MM.1S (cell line): Measurements from ENCODE around the gene THSD7B.

Source experiments
- DNase-seq: peaks from one replicate; pipeline ENCODE4 v3.0.0-alpha.2; 2015
- H2AFZ ChIP-seq: fragments of 300-600 bp; sonication (generic); 2 replicates; pipeline ENCODE4 v1.6.0; 2016; ENCODE audit warnings: antibody characterized with exemption, low read length
- H3F3A ChIP-seq: fragments of 300-600 bp; sonication (generic); 2 replicates; pipeline ENCODE4 v1.6.1; 2016; ENCODE audit warnings: mild to moderate bottlenecking, antibody characterized with exemption, low read length, moderate library complexity, mixed read lengths; ENCODE audit not compliant: insufficient read depth
- H3K27ac ChIP-seq: fragments of 300-600 bp; sonication (generic); 2 replicates; pipeline ENCODE4 v1.5.1; 2016; ENCODE audit warnings: mild to moderate bottlenecking, low read length
- H3K27me3 ChIP-seq: fragments of 300-600 bp; sonication (generic); replicated peaks from 2 replicates; pipeline ENCODE4 v1.6.0; 2016; ENCODE audit warnings: low read length; ENCODE audit not compliant: insufficient read depth
- H3K36me3 ChIP-seq: fragments of 300-600 bp; sonication (generic); replicated peaks from 2 replicates; pipeline ENCODE4 v1.6.1; 2016; ENCODE audit warnings: mild to moderate bottlenecking, low read length, mixed read lengths; ENCODE audit not compliant: insufficient read depth
- H3K4me1 ChIP-seq: fragments of 300-600 bp; sonication (generic); 2 replicates; pipeline ENCODE4 v1.6.1; 2016; ENCODE audit warnings: low read length, mixed read lengths
- H3K4me2 ChIP-seq: fragments of 300-600 bp; sonication (generic); 2 replicates; pipeline ENCODE4 v1.6.0; 2016; ENCODE audit warnings: low read depth, low read length
- H3K4me3 ChIP-seq: fragments of 300-600 bp; sonication (generic); 2 replicates; pipeline ENCODE4 v1.5.1; 2016; ENCODE audit warnings: low read length, mixed read lengths
- H3K79me2 ChIP-seq: fragments of 300-600 bp; sonication (generic); 2 replicates; pipeline ENCODE4 v1.6.1; 2016; ENCODE audit warnings: mixed run types, low read length, mixed read lengths
- H3K9ac ChIP-seq: fragments of 300-600 bp; sonication (generic); 2 replicates; pipeline ENCODE4 v1.6.1; 2016; ENCODE audit warnings: low read length, mixed read lengths
- H3K9me2 ChIP-seq: fragments of 300-600 bp; sonication (generic); replicated peaks from 2 replicates; pipeline ENCODE4 v1.6.1; 2016; ENCODE audit warnings: mild to moderate bottlenecking, low read length, mixed read lengths; ENCODE audit not compliant: insufficient read depth
- H3K9me3 ChIP-seq: fragments of 300-600 bp; sonication (generic); replicated peaks from 2 replicates; pipeline ENCODE4 v1.6.1; 2016; ENCODE audit warnings: mild to moderate bottlenecking, low read length, mixed read lengths; ENCODE audit not compliant: insufficient read depth
- H4K20me1 ChIP-seq: fragments of 300-600 bp; sonication (generic); 2 replicates; pipeline ENCODE4 v1.6.1; 2016; ENCODE audit warnings: mild to moderate bottlenecking, low read length, moderate library complexity, mixed read lengths; ENCODE audit not compliant: insufficient read depth
- EZH2 ChIP-seq: fragments of 300-600 bp; sonication (generic); optimal IDR thresholded peaks from 2 replicates; pipeline ENCODE3; 2017; ENCODE audit warnings: low read depth, mild to moderate bottlenecking, antibody characterized with exemption, low read length, mixed read lengths
- EZH2phosphoT487 ChIP-seq: fragments of 300-600 bp; sonication (generic); IDR thresholded peaks from 2 replicates; pipeline ENCODE4 v1.6.1; 2018; ENCODE audit warnings: antibody characterized with exemption, low read length
- TF ChIP-seq, protein P1 (sequence below): fragments of 300-600 bp; sonication (generic); IDR thresholded peaks from 2 replicates; pipeline ENCODE4 v1.5.1; 2016; ENCODE audit warnings: antibody characterized with exemption, low read length, mixed read lengths

Gene THSD7B

DNA sequence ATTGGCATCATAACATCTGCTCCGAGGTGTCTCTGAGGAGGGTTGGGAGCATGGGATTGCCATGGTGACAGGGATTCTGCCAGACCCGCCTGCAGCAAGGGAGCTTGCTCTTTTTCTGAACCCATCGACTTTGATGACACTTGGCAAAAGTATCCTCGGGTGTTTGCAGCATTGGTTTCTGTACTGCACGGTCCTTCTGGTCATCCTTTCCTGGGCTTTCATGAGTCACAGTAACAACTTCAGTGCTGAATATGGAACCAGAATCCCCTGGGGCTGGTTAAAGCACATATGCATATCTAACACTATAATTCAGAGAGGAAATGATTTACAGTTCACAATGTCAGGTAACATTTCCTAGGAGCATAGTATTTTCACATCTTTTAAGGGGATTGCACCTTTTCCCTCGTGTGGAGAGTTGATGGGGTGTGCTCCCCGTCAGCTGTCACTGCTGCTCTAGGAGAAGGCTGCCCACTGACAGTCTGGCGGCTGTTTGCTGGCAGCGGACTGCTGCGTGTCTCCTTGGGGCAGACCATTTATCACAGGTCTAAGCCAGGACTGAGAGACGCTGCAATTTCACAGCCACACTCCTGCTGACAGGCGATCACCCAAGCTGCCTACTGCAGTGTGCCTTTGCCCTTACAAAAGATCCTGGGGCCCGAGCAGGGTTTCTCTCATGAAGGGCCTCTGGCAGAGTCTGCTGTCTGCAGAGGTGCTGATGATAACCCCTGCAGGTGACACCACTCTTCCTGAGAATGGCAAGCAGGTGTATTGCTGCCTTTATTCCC lies 425.3 kb downstream of the THSD7B start:
- Histone ChIP-seq H3K36me3 (no peaks in the 10 kb centered on the region), H4K20me1 (no peaks in the 10 kb centered on the region), H3K9me2 (no peaks in the 10 kb centered on the region), H3F3A (no peaks in the 10 kb centered on the region), H3K9ac (no peak overlapping the region), H3K9me3 (no peaks in the 10 kb centered on the region), H3K27ac (no peak overlapping the region), H3K4me3 (no peak overlapping the region), H3K79me2 (no peaks in the 10 kb centered on the region), H2AFZ (no peak overlapping the region), H3K4me1 (no peaks in the 10 kb centered on the region), H3K27me3 (no peaks in the 10 kb centered on the region), H3K4me2 (no peak overlapping the region)
- DNase-seq, result no peak
- TF ChIP-seq EZH2phosphoT487 (no peak), EZH2 (no peak)
- TF ChIP-seq, protein P1, sequence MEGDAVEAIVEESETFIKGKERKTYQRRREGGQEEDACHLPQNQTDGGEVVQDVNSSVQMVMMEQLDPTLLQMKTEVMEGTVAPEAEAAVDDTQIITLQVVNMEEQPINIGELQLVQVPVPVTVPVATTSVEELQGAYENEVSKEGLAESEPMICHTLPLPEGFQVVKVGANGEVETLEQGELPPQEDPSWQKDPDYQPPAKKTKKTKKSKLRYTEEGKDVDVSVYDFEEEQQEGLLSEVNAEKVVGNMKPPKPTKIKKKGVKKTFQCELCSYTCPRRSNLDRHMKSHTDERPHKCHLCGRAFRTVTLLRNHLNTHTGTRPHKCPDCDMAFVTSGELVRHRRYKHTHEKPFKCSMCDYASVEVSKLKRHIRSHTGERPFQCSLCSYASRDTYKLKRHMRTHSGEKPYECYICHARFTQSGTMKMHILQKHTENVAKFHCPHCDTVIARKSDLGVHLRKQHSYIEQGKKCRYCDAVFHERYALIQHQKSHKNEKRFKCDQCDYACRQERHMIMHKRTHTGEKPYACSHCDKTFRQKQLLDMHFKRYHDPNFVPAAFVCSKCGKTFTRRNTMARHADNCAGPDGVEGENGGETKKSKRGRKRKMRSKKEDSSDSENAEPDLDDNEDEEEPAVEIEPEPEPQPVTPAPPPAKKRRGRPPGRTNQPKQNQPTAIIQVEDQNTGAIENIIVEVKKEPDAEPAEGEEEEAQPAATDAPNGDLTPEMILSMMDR, result no peak

DNA sequence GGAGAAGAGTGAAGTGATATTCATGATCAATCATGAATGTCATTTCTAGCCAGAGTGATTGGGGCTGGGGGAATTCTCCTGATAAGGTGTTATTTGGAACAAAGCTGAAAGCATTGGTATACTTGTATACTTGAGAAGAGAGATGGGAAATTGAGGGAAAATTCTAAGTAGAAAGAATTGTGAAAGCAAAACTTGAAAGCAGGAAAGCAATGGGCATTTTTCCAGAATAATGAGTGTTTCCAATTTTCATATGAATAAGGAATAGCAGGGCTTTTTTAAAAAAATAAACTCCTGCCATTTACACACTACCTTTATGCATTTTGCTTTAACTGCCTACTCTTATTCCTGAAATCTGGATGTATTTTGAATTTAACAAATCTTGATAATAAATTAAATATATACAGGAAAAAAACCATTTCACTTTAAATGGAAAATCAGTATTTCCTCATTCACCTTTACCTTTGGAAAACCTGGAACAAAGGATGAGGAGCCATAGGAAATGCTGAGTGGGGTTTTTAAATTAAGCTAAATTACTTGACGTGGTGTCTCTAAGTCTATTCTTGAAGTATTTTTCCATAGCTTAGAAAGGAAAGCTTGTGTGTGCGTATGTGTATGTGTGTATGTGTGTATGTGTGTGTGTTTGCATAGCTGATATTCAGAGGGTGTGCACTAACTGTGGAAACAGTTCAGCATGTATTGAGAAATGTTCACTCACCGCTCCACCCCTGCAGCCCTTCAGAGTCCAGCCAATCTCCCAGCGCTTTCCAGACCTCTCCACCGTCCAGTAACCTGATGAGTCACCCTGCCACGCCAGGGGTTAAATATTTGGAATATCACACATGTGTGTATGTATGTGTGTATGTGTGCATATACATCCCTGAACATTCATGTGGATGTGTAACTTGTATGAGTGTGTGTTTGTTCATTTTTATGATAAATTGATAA lies 427.3 kb downstream of the THSD7B start:
- Histone ChIP-seq H3F3A (no peaks in the 10 kb centered on the region), H4K20me1 (no peaks in the 10 kb centered on the region), H3K79me2 (no peaks in the 10 kb centered on the region), H3K9me2 (no peaks in the 10 kb centered on the region), H3K4me3 (no peak overlapping the region), H2AFZ (no peak overlapping the region), H3K27ac (no peak overlapping the region), H3K27me3 (no peaks in the 10 kb centered on the region), H3K4me1 (no peaks in the 10 kb centered on the region), H3K4me2 (no peak overlapping the region), H3K9me3 (no peaks in the 10 kb centered on the region), H3K9ac (no peak overlapping the region), H3K36me3 (no peaks in the 10 kb centered on the region)
- TF ChIP-seq EZH2phosphoT487 (no peak), EZH2 (no peak)
- TF ChIP-seq, protein P1, result no peak
- DNase-seq, result no peak

DNA sequence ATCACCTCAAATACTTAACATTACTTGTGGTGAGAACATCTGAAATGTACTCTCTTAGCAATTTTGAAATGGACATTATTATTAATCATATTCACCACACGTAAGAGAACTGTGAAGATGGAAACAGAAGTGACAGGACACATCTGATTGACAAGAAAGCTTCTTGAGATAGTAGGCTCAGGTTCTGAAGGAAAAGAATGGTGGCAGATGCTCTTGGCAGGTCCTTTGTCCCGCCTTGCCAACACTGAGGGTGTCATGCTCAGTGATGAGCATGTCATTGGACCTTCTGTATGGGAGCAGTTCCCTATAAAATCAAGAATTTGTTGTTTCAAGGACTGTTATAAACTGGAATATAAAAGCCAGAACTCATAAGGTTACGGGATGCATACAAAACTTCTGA lies 428.1 kb downstream of the THSD7B start:
- Histone ChIP-seq H4K20me1 (no peaks in the 10 kb centered on the region), H3F3A (no peaks in the 10 kb centered on the region), H3K27ac (no peak overlapping the region), H2AFZ (no peak overlapping the region), H3K27me3 (no peaks in the 10 kb centered on the region), H3K4me2 (no peak overlapping the region), H3K4me3 (no peak overlapping the region), H3K4me1 (no peaks in the 10 kb centered on the region), H3K9me2 (no peaks in the 10 kb centered on the region), H3K9me3 (no peaks in the 10 kb centered on the region), H3K9ac (no peak overlapping the region), H3K36me3 (no peaks in the 10 kb centered on the region), H3K79me2 (no peaks in the 10 kb centered on the region)
- DNase-seq, result no peak
- TF ChIP-seq EZH2phosphoT487 (no peak), EZH2 (no peak)
- TF ChIP-seq, protein P1, result no peak
